ENCODE measurements around the gene ENTPD6.

Gene ENTPD6

GRCh38 chr20:25197183-25197869, 1.8 kb downstream of the ENTPD6 start:
- no peak for TF ChIP-seq POLR2A (IDR thresholded peaks at IDR 0.05; ENCODE audit: low read depth, low read length)

GRCh38 chr20:25197870-25198190, 2.3 kb downstream of the ENTPD6 start:
- no peak for TF ChIP-seq POLR2A (IDR thresholded peaks at IDR 0.05; ENCODE audit: low read depth, low read length)
- DNase-seq (ENCODE audit: insufficient read length, low spot score): no peak
- no peak for FAIRE-seq

More at GRCh38 chr20:25197183-25197869, 1.8 kb downstream of the ENTPD6 start:
- DNase-seq (ENCODE audit: insufficient read length, low spot score): no peak
- no peak for FAIRE-seq

- FAIRE-seq (no peak), DNase-seq (ENCODE audit: insufficient read length, low spot score) (no peak)
- TF ChIP-seq POLR2A (IDR thresholded peaks at IDR 0.05; ENCODE audit: low read depth, low read length): no peak
Observed at GRCh38 chr20:25198663-25199383, 3.3 kb downstream of the ENTPD6 start.

GRCh38 chr20:25199473-25200260, 4.2 kb downstream of the ENTPD6 start:
- FAIRE-seq (no peak), DNase-seq (ENCODE audit: insufficient read length, low spot score) (no peak)
- TF ChIP-seq POLR2A (IDR thresholded peaks at IDR 0.05; ENCODE audit: low read depth, low read length): no peak

GRCh38 chr20:25203089-25203488, 7.6 kb downstream of the ENTPD6 start:
- FAIRE-seq (no peak), DNase-seq (ENCODE audit: insufficient read length, low spot score) (no peak)
- TF ChIP-seq POLR2A (IDR thresholded peaks at IDR 0.05; ENCODE audit: low read depth, low read length): no peak

GRCh38 chr20:25203871-25204320, 8.4 kb downstream of the ENTPD6 start:
- TF ChIP-seq POLR2A (IDR thresholded peaks at IDR 0.05; ENCODE audit: low read depth, low read length): no peak
- DNase-seq (ENCODE audit: insufficient read length, low spot score) (no peak), FAIRE-seq (no peak)

- no peak for FAIRE-seq
- DNase-seq (ENCODE audit: insufficient read length, low spot score): no peak
- no peak for TF ChIP-seq POLR2A (IDR thresholded peaks at IDR 0.05; ENCODE audit: low read depth, low read length)
Observed at GRCh38 chr20:25204550-25205276, 9.2 kb downstream of the ENTPD6 start.

GRCh38 chr20:25205277-25206062, 10.0 kb downstream of the ENTPD6 start:
- FAIRE-seq: no peak
- DNase-seq (ENCODE audit: insufficient read length, low spot score): no peak
- no peak for TF ChIP-seq POLR2A (IDR thresholded peaks at IDR 0.05; ENCODE audit: low read depth, low read length)

GRCh38 chr20:25206063-25206403, 10.5 kb downstream of the ENTPD6 start:
- no peak for DNase-seq (ENCODE audit: insufficient read length, low spot score)
- no peak for FAIRE-seq

GRCh38 chr20:25206548-25206947, 11.0 kb downstream of the ENTPD6 start:
- DNase-seq (ENCODE audit: insufficient read length, low spot score) (no peak), FAIRE-seq (no peak)
- TF ChIP-seq POLR2A (IDR thresholded peaks at IDR 0.05; ENCODE audit: low read depth, low read length): no peak

More at GRCh38 chr20:25206063-25206403, 10.5 kb downstream of the ENTPD6 start:
- no peak for TF ChIP-seq POLR2A (IDR thresholded peaks at IDR 0.05; ENCODE audit: low read depth, low read length)

- no peak for FAIRE-seq
- no peak for DNase-seq (ENCODE audit: insufficient read length, low spot score)
- no peak for TF ChIP-seq POLR2A (IDR thresholded peaks at IDR 0.05; ENCODE audit: low read depth, low read length)
Observed at GRCh38 chr20:25207149-25207959, 11.8 kb downstream of the ENTPD6 start.

- no peak for TF ChIP-seq POLR2A (IDR thresholded peaks at IDR 0.05; ENCODE audit: low read depth, low read length)
- DNase-seq (ENCODE audit: insufficient read length, low spot score) (no peak), FAIRE-seq (no peak)
Observed at GRCh38 chr20:25207960-25208534, 12.5 kb downstream of the ENTPD6 start.
